GM23338 (cell line): ENCODE data around the gene CAMTA1. TPM values are rescaled to one million over a fixed set of nuclear protein-coding genes. Genes with fewer than 3 reads are reported as not detected.
A peak's percentile ranks its signal among the peaks of the same experiment; 100 is the strongest.

ENCODE experiments used
- ATAC-seq: fragments of 200-7000 bp; cut with Tn5 transposase; 3 replicates; pipeline ENCODE4 v1.9.1; 2020
- DNase-seq: peaks from one replicate; pipeline ENCODE4 v3.0.0-alpha.2; 2015; ENCODE audit warnings: low spot score
- H2AFZ ChIP-seq: fragments of 200-600 bp; sonication (generic); 2 replicates; pipeline ENCODE4 v1.8.0; 2016; ENCODE audit warnings: antibody characterized with exemption, mild to moderate bottlenecking, moderate library complexity
- H3F3A ChIP-seq: fragments of 200-600 bp; sonication (generic); replicated peaks from 2 replicates; pipeline ENCODE4 v1.8.0; 2017; ENCODE audit warnings: antibody characterized with exemption, mixed run types, low read depth
- H3K27ac ChIP-seq: fragments of 200-600 bp; sonication (generic); 2 replicates; pipeline ENCODE4 v1.6.1; 2016; ENCODE audit warnings: low read depth
- H3K27me3 ChIP-seq: fragments of 200-600 bp; sonication (generic); 2 replicates; pipeline ENCODE4 v1.8.0; 2016; ENCODE audit warnings: mild to moderate bottlenecking, mixed run types, moderate library complexity; ENCODE audit not compliant: insufficient read depth
- H3K36me3 ChIP-seq: fragments of 200-600 bp; sonication (generic); 2 replicates; pipeline ENCODE4 v1.8.0; 2016; ENCODE audit warnings: mild to moderate bottlenecking; ENCODE audit not compliant: insufficient read depth
- H3K4me1 ChIP-seq: fragments of 200-600 bp; sonication (generic); 2 replicates; pipeline ENCODE4 v1.8.0; 2016; ENCODE audit warnings: mild to moderate bottlenecking, moderate library complexity; ENCODE audit not compliant: insufficient read depth
- H3K4me2 ChIP-seq: fragments of 200-600 bp; sonication (generic); 2 replicates; pipeline ENCODE4 v1.7.1; 2017; ENCODE audit warnings: mixed run types
- H3K4me3 ChIP-seq: fragments of 200-600 bp; sonication (generic); 2 replicates; pipeline ENCODE4 v1.6.1; 2016; ENCODE audit warnings: mixed run types
- H3K79me2 ChIP-seq: fragments of 200-600 bp; sonication (generic); replicated peaks from 2 replicates; pipeline ENCODE4 v1.8.0; 2017; ENCODE audit warnings: mild to moderate bottlenecking; ENCODE audit not compliant: insufficient read depth
- H3K9me2 ChIP-seq: fragments of 200-600 bp; sonication (generic); 2 replicates; pipeline ENCODE4 v1.8.0; 2017; ENCODE audit not compliant: insufficient read depth
- H4K20me1 ChIP-seq: fragments of 200-600 bp; sonication (generic); replicated peaks from 2 replicates; pipeline ENCODE4 v1.8.0; 2017; ENCODE audit warnings: mild to moderate bottlenecking; ENCODE audit not compliant: insufficient read depth
- H3K27ac Mint-ChIP-seq: 2 replicates; pipeline ENCODE4 v1.8.0; 2020; ENCODE audit warnings: inconsistent platforms, mild to moderate bottlenecking, moderate library complexity, mixed read lengths
- H3K27me3 Mint-ChIP-seq: 3 replicates; pipeline ENCODE4 v1.8.0; 2022; ENCODE audit warnings: low read depth, mild to moderate bottlenecking, moderate library complexity, mixed read lengths, inconsistent platforms; ENCODE audit not compliant: insufficient read depth, poor library complexity
- H3K36me3 Mint-ChIP-seq: 3 replicates; pipeline ENCODE4 v1.8.0; 2021; ENCODE audit warnings: low read depth, mild to moderate bottlenecking, inconsistent platforms, moderate library complexity, mixed read lengths
- H3K4me1 Mint-ChIP-seq: 3 replicates; pipeline ENCODE4 v1.8.0; 2020; ENCODE audit warnings: mild to moderate bottlenecking, inconsistent platforms, mixed read lengths
- H3K4me3 Mint-ChIP-seq: 3 replicates; pipeline ENCODE4 v1.8.0; 2021; ENCODE audit warnings: moderate library complexity, mild to moderate bottlenecking, inconsistent platforms, mixed read lengths
- H3K9me3 Mint-ChIP-seq: 3 replicates; pipeline ENCODE4 v1.8.0; 2020; ENCODE audit warnings: moderate library complexity, mild to moderate bottlenecking, inconsistent platforms, mixed read lengths
- CREB1 ChIP-seq: fragments of 250-450 bp; sonication (Bioruptor Pico); IDR thresholded peaks from 2 replicates; pipeline ENCODE4 v1.5.0; 2020; ENCODE audit warnings: low read depth, mild to moderate bottlenecking, moderate library complexity
- EZH2 ChIP-seq: fragments of 200-600 bp; sonication (generic); IDR thresholded peaks from one replicate; pipeline ENCODE4 v1.8.0; 2017; ENCODE audit warnings: antibody characterized with exemption, mild to moderate bottlenecking, low read depth; ENCODE audit not compliant: unreplicated experiment
- EZH2phosphoT487 ChIP-seq: fragments of 200-600 bp; sonication (generic); IDR thresholded peaks from one replicate; pipeline ENCODE4 v1.8.1; 2018; ENCODE audit warnings: antibody characterized with exemption; ENCODE audit not compliant: unreplicated experiment
- JUNB ChIP-seq: IDR thresholded peaks from one replicate; pipeline ENCODE4 v1.6.1; 2016; ENCODE audit warnings: antibody characterized with exemption; ENCODE audit not compliant: unreplicated experiment
- NANOG ChIP-seq: IDR thresholded peaks from 2 replicates; pipeline ENCODE4 v1.6.1; 2016; ENCODE audit warnings: antibody characterized with exemption, borderline replicate concordance
- STAT1 ChIP-seq: IDR thresholded peaks from one replicate; pipeline ENCODE4 v1.6.1; 2016; ENCODE audit warnings: antibody characterized with exemption; ENCODE audit not compliant: unreplicated experiment
- ZNF114 ChIP-seq: fragments of 250-450 bp; sonication (Bioruptor Pico); IDR thresholded peaks from 2 replicates; pipeline ENCODE4 v1.5.0; 2020; ENCODE audit warnings: mild to moderate bottlenecking, moderate library complexity
- ZNF331 ChIP-seq: fragments of 250-450 bp; sonication (Bioruptor Pico); IDR thresholded peaks from 2 replicates; pipeline ENCODE4 v1.5.0; 2020; ENCODE audit warnings: low read depth, mild to moderate bottlenecking, moderate library complexity
- polyA plus RNA-seq: library from polyadenylated mRNA; unstranded; fragments of >200 nt; fragmentation: Nextera tagmentation; extraction: Ambion mirVana; gene quantifications from 2 replicates; pipeline ENCODE4 v1.2.1, GENCODE V29; 2016
- total RNA-seq: library from RNA; depleted of rRNA; stranded (reverse); fragments of >200 nt; shearing (Covaris generic); gene quantifications from 2 replicates; pipeline ENCODE4 v1.2.3, GENCODE V29; 2014
- TF ChIP-seq, protein P1 (sequence below): IDR thresholded peaks from one replicate; pipeline ENCODE4 v1.6.1; 2018; ENCODE audit warnings: antibody characterized with exemption; ENCODE audit not compliant: unreplicated experiment
- TF ChIP-seq, protein P2 (sequence below), 2 experiments: fragments of 200-600 bp in 1 of 2; sonication (generic) in 1 of 2; conservative IDR thresholded peaks; 2 replicates each; pipeline versions ENCODE4 v1.5.1 to v1.6.1; 2016 to 2017; ENCODE audit warnings: antibody characterized with exemption in 2 of 2, low read depth in 2 of 2, mild to moderate bottlenecking in 2 of 2, moderate library complexity in 1 of 2

The CAMTA1 gene
- total and polyA plus RNA-seq, 2 experiments from 2014 or later, result 115 to 519 TPM

GRCh38 chr1:7345516-7345915 lies 560.3 kb downstream of the CAMTA1 start (continued):
- TF ChIP-seq ZNF114 (CRISPR knock-in tag), result no peak
- TF ChIP-seq, protein P1, sequence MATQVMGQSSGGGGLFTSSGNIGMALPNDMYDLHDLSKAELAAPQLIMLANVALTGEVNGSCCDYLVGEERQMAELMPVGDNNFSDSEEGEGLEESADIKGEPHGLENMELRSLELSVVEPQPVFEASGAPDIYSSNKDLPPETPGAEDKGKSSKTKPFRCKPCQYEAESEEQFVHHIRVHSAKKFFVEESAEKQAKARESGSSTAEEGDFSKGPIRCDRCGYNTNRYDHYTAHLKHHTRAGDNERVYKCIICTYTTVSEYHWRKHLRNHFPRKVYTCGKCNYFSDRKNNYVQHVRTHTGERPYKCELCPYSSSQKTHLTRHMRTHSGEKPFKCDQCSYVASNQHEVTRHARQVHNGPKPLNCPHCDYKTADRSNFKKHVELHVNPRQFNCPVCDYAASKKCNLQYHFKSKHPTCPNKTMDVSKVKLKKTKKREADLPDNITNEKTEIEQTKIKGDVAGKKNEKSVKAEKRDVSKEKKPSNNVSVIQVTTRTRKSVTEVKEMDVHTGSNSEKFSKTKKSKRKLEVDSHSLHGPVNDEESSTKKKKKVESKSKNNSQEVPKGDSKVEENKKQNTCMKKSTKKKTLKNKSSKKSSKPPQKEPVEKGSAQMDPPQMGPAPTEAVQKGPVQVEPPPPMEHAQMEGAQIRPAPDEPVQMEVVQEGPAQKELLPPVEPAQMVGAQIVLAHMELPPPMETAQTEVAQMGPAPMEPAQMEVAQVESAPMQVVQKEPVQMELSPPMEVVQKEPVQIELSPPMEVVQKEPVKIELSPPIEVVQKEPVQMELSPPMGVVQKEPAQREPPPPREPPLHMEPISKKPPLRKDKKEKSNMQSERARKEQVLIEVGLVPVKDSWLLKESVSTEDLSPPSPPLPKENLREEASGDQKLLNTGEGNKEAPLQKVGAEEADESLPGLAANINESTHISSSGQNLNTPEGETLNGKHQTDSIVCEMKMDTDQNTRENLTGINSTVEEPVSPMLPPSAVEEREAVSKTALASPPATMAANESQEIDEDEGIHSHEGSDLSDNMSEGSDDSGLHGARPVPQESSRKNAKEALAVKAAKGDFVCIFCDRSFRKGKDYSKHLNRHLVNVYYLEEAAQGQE, result no peak
- TF ChIP-seq CREB1 (CRISPR knock-in tag), result no peak
- no peak for TF ChIP-seq ZNF331 (CRISPR knock-in tag)
- TF ChIP-seq NANOG, result no peak
- no peak for TF ChIP-seq STAT1
- TF ChIP-seq EZH2phosphoT487, result no peak

DNA sequence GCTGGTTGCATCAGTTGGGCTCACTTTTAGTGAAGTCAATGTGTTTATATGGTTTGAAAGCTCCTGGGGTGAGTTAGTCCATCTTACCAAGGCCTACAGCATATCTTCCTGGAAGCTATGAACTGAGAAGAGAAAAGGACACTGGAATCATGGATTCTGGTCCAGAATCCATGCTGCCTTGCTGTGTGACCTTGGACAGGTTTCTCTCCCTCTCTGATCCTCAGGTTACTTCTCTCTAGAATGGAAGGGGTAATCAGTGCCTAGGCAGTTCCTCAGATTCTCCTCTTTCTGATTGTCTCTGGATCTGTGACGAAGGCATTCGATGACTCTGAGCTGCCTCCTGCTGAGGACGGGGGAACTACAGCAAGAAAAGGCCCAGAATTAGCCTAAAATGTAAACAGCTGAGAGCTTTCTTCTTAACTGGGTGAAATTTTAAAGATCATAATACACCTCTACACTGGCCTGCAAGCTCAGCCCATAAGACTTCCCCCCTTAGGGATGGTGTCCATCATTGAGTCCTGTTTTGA lies 560.9 kb downstream of the CAMTA1 start:
- H3K27me3 Mint-ChIP-seq, result peaks cover 4% of the 10 kb centered on the region
- no peaks in the 10 kb centered on the region for H3K9me3 Mint-ChIP-seq
- H3K4me2 ChIP-seq, result no peak overlapping the region
- no peak overlapping the region for H2AFZ ChIP-seq
- peak; percentile 58 for ATAC-seq
- no peaks in the 10 kb centered on the region; the same call in 1 of the 2 replicates for H3K9me2 ChIP-seq
- no peak overlapping the region for H3K4me3 Mint-ChIP-seq
- DNase-seq, result peak; percentile 59
- H3K36me3 Mint-ChIP-seq, result no peaks in the 10 kb centered on the region
- no peaks in the 10 kb centered on the region for H3K36me3 ChIP-seq
- no peaks in the 10 kb centered on the region for H4K20me1 ChIP-seq
- TF ChIP-seq JUNB, result no peak
- TF ChIP-seq EZH2, result no peak
- TF ChIP-seq, protein P2, sequence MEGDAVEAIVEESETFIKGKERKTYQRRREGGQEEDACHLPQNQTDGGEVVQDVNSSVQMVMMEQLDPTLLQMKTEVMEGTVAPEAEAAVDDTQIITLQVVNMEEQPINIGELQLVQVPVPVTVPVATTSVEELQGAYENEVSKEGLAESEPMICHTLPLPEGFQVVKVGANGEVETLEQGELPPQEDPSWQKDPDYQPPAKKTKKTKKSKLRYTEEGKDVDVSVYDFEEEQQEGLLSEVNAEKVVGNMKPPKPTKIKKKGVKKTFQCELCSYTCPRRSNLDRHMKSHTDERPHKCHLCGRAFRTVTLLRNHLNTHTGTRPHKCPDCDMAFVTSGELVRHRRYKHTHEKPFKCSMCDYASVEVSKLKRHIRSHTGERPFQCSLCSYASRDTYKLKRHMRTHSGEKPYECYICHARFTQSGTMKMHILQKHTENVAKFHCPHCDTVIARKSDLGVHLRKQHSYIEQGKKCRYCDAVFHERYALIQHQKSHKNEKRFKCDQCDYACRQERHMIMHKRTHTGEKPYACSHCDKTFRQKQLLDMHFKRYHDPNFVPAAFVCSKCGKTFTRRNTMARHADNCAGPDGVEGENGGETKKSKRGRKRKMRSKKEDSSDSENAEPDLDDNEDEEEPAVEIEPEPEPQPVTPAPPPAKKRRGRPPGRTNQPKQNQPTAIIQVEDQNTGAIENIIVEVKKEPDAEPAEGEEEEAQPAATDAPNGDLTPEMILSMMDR (conservative IDR thresholded peaks at IDR 0.05; ENCODE audit: low read depth in 2 of 2), result peak; percentile 17 to 27; a peak in 3 of 4 replicates
- no peak overlapping the region for H3K4me3 ChIP-seq
- no peaks in the 10 kb centered on the region for H3K4me1 ChIP-seq
- H3K27ac Mint-ChIP-seq, result 0 out of 2 replicates have a peak overlapping the region, but pooled peaks have one; percentile 44
- H3F3A ChIP-seq, result no peaks in the 10 kb centered on the region
- H3K27me3 ChIP-seq, result no peaks in the 10 kb centered on the region
- peaks cover 4% of the 10 kb centered on the region; the same call in 1 of the 3 replicates for H3K4me1 Mint-ChIP-seq
- H3K79me2 ChIP-seq, result no peaks in the 10 kb centered on the region
- no peak overlapping the region for H3K27ac ChIP-seq
